Endothelial cell of umbilical vein (primary cell): ENCODE measurements around the gene MYLK.

ENCODE experiments used
- CTCF ChIP-seq, 2 donors: IDR thresholded peaks; 1 replicate in 1 of 2; 2 replicates in 1 of 2; pipeline ENCODE4 v1.5.1; 2011; ENCODE audit warnings: low read length in 2 of 2, mild to moderate bottlenecking in 2 of 2, moderate library complexity in 2 of 2, control low read depth in 1 of 2, inconsistent platforms in 1 of 2, low read depth in 1 of 2; ENCODE audit not compliant: insufficient read depth in 1 of 2; ENCODE audit errors: extremely low read depth in 1 of 2
- EZH2 ChIP-seq: IDR thresholded peaks from 2 replicates; pipeline ENCODE4 v1.6.1; 2012; ENCODE audit warnings: borderline replicate concordance, low read depth, mild to moderate bottlenecking, moderate library complexity, low read length, inconsistent platforms; ENCODE audit not compliant: severe bottlenecking
- FOS ChIP-seq: IDR thresholded peaks from 2 replicates; pipeline ENCODE4 v1.6.1; 2011; ENCODE audit warnings: mild to moderate bottlenecking, low read length, moderate library complexity, borderline replicate concordance; ENCODE audit not compliant: insufficient read depth
- JUN ChIP-seq: IDR thresholded peaks from 2 replicates; pipeline ENCODE4 v1.6.1; 2011; ENCODE audit warnings: borderline replicate concordance, low read depth; ENCODE audit not compliant: insufficient read length, insufficient read depth
- MAX ChIP-seq: IDR thresholded peaks from 2 replicates; pipeline ENCODE4 v1.6.1; 2011; ENCODE audit not compliant: insufficient read depth, insufficient read length
- MYC ChIP-seq: IDR thresholded peaks from one replicate; pipeline ENCODE4 v1.6.1; 2011; ENCODE audit warnings: mild to moderate bottlenecking, low read depth, low read length
- POLR2A ChIP-seq: IDR thresholded peaks from 2 replicates; pipeline ENCODE4 v1.6.1; 2012; ENCODE audit warnings: low read depth, mild to moderate bottlenecking, control low read depth, low read length
- POLR2AphosphoS5 ChIP-seq: IDR thresholded peaks from 2 replicates; pipeline ENCODE4 v1.6.1; 2012; ENCODE audit warnings: low read depth, mild to moderate bottlenecking, control low read depth, low read length, moderate library complexity; ENCODE audit not compliant: insufficient read depth

GRCh38 chr3:123644358-123644757, 239.8 kb downstream of the MYLK start:
- no peak for TF ChIP-seq CTCF (IDR thresholded peaks at IDR 0.05; ENCODE audit: extremely low read depth in 1 of 2, insufficient read depth in 1 of 2, low read depth in 1 of 2, low read length in 2 of 2)
- no peak for TF ChIP-seq JUN
- no peak for TF ChIP-seq POLR2A
- no peak for TF ChIP-seq MAX
- no peak for TF ChIP-seq POLR2AphosphoS5
- TF ChIP-seq MYC: no peak
- no peak for TF ChIP-seq EZH2
- no peak for TF ChIP-seq FOS
